Neuronal stem cell (in vitro differentiated cells): ENCODE measurements around the gene LRRC8E.

Experiments
- DNase-seq: peaks from one replicate; pipeline ENCODE4 v3.0.0-alpha.2; 2013; ENCODE audit warnings: low spot score
- H2AFZ ChIP-seq: one replicate; pipeline ENCODE4 v1.6.1; 2013; ENCODE audit warnings: mild to moderate bottlenecking, low read length, inconsistent platforms
- H2AK5ac ChIP-seq: 2 replicates; pipeline ENCODE4 v1.6.1; 2013; ENCODE audit warnings: low read depth, mild to moderate bottlenecking, inconsistent platforms, low read length, moderate library complexity, mixed read lengths
- H2BK120ac ChIP-seq: 2 replicates; pipeline ENCODE4 v1.6.1; 2013; ENCODE audit warnings: low read depth, mild to moderate bottlenecking, inconsistent platforms, low read length, moderate library complexity, mixed read lengths
- H2BK12ac ChIP-seq: one replicate; pipeline ENCODE4 v1.6.1; 2013; ENCODE audit warnings: low read length, inconsistent platforms
- H2BK15ac ChIP-seq: 2 replicates; pipeline ENCODE4 v1.6.1; 2013; ENCODE audit warnings: mild to moderate bottlenecking, low read length, inconsistent platforms, mixed read lengths
- H2BK5ac ChIP-seq: one replicate; pipeline ENCODE4 v1.6.1; 2013; ENCODE audit warnings: inconsistent platforms, mild to moderate bottlenecking, low read length, moderate library complexity
- H3K14ac ChIP-seq: one replicate; pipeline ENCODE4 v1.6.1; 2013; ENCODE audit warnings: low read length, inconsistent platforms
- H3K18ac ChIP-seq: 2 replicates; pipeline ENCODE4 v1.6.1; 2013; ENCODE audit warnings: low read length, inconsistent platforms
- H3K23ac ChIP-seq: 2 replicates; pipeline ENCODE4 v1.6.1; 2013; ENCODE audit warnings: low read depth, mild to moderate bottlenecking, mixed read lengths, low read length, inconsistent platforms; ENCODE audit not compliant: poor library complexity
- H3K27ac ChIP-seq: replicated peaks from 3 replicates; pipeline ENCODE4 v1.5.1; 2013; ENCODE audit warnings: low read length, inconsistent platforms
- H3K27me3 ChIP-seq, 3 experiments: 2 replicates each; pipeline ENCODE4 v1.6.1; 2013; ENCODE audit warnings: low read length in 3 of 3, mild to moderate bottlenecking in 2 of 3, inconsistent platforms in 1 of 3, low read depth in 1 of 3, mixed read lengths in 1 of 3, moderate library complexity in 1 of 3; ENCODE audit not compliant: control insufficient read depth in 3 of 3, insufficient read depth in 3 of 3
- H3K36me3 ChIP-seq, 2 donors: replicated peaks in 1 of 2; 2 replicates each; pipeline ENCODE4 v1.6.1; 2013; ENCODE audit warnings: low read length in 2 of 2; ENCODE audit not compliant: control insufficient read depth in 2 of 2, insufficient read depth in 2 of 2
- H3K4ac ChIP-seq: 2 replicates; pipeline ENCODE4 v1.6.1; 2013; ENCODE audit warnings: inconsistent platforms, mild to moderate bottlenecking, low read length, moderate library complexity
- H3K4me1 ChIP-seq, 2 donors: 1 replicate in 1 of 2; 2 replicates in 1 of 2; pipeline ENCODE4 v1.6.1; 2013; ENCODE audit warnings: low read length in 2 of 2, low read depth in 1 of 2; ENCODE audit not compliant: control insufficient read depth in 2 of 2, insufficient read depth in 1 of 2
- H3K4me2 ChIP-seq: one replicate; pipeline ENCODE4 v1.6.1; 2013; ENCODE audit warnings: mild to moderate bottlenecking, low read length, inconsistent platforms; ENCODE audit not compliant: insufficient read depth, poor library complexity, severe bottlenecking
- H3K4me3 ChIP-seq, 2 donors: 2 replicates each; pipeline ENCODE4 v1.5.1; 2013; ENCODE audit warnings: low read length in 2 of 2, mild to moderate bottlenecking in 2 of 2, inconsistent platforms in 1 of 2, moderate library complexity in 1 of 2
- H3K79me1 ChIP-seq: one replicate; pipeline ENCODE4 v1.6.1; 2013; ENCODE audit warnings: low read depth, mild to moderate bottlenecking, inconsistent platforms, low read length, moderate library complexity
- H3K9ac ChIP-seq: one replicate; pipeline ENCODE4 v1.6.1; 2013; ENCODE audit warnings: mild to moderate bottlenecking, low read depth, low read length, inconsistent platforms; ENCODE audit not compliant: poor library complexity
- H3K9me3 ChIP-seq, 2 donors: replicated peaks in 1 of 2; 2 replicates each; pipeline versions ENCODE3 to v1.6.1; 2013; ENCODE audit warnings: low read length in 2 of 2, mild to moderate bottlenecking in 2 of 2, inconsistent platforms in 1 of 2, low read depth in 1 of 2, mixed read lengths in 1 of 2, moderate library complexity in 1 of 2; ENCODE audit not compliant: control insufficient read depth in 2 of 2, insufficient read depth in 1 of 2
- H4K8ac ChIP-seq: one replicate; pipeline ENCODE4 v1.6.1; 2013; ENCODE audit warnings: low read depth, mild to moderate bottlenecking, inconsistent platforms, low read length, moderate library complexity
- H4K91ac ChIP-seq: one replicate; pipeline ENCODE4 v1.6.1; 2013; ENCODE audit warnings: low read length, low read depth, mild to moderate bottlenecking, inconsistent platforms; ENCODE audit not compliant: poor library complexity
- WGBS, 2 donors: extraction: QIAGEN DNeasy Blood & Tissue Kit; methylation state at CpG; one replicate each; pipeline ENCODE4 v1.1.7; 2013; ENCODE audit warnings: missing lambda C conversion rate in 2 of 2, mixed read lengths in 1 of 2; ENCODE audit not compliant: insufficient read length in 2 of 2, insufficient replicate concordance in 1 of 2; ENCODE audit errors: extremely low coverage in 2 of 2; 5-methylcytosine and 5-hydroxymethylcytosine counted together

The LRRC8E gene

DNA sequence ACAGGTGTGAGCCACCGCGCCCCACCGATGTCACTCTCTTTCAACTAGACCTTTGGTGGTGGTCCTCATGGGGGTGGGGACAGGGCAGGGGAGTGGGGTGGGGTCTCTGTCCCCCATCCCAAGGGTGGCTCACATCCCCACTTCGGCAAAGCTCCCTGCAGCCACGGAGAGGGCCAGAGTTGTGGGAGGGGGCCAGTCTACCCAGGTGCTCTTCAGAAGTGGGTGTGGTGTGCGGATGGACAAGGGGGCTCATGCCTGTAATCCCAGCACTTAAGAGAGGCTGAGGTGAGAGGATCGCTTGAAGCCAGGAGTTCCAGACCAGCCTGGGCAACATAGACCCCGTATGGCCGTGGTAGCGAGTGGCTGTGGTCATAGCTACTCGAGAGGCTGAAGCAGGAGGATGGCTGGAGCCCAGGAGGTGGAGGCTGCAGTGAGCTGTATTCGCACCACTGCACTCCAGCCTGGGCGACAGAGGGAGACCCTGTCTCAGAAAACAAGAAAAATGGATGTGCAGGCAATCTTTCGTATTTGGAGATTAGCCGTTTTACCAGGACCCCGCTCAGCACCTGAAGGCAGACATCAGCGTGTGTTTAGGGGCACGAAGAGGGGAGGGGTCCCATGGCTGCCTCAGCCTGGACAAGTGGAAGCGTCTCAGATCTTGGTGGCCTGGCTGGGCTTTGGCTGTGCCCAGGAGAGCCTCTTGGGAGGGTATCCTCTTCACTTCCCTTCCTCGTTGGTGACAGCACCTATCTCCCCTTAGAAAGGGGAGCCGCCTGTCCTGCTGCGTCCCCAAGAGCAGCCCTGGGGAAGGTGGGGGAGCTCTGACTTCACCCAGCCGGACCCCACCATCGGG lies 27.2 kb downstream of the LRRC8E start:
- H2BK5ac ChIP-seq, result no peak overlapping the region
- peak overlapping the region; percentile 88 for H2AK5ac ChIP-seq
- peak overlapping the region; percentile 92 for H3K18ac ChIP-seq
- H3K4me1 ChIP-seq, result peaks cover 9 to 15% of the 10 kb centered on the region in 2 donors
- H3K9ac ChIP-seq, result peak overlapping the region; percentile 32
- H3K14ac ChIP-seq, result peak overlapping the region; percentile 21
- H4K91ac ChIP-seq, result no peak overlapping the region
- peak overlapping the region; percentile 91 for H2AFZ ChIP-seq
- no peaks in the 10 kb centered on the region for H3K9me3 ChIP-seq
- H3K79me1 ChIP-seq, result peaks cover 3% of the 10 kb centered on the region
- no peak overlapping the region for H2BK120ac ChIP-seq
- peaks cover 15 to 22% of the 10 kb centered on the region in 2 donors for H3K36me3 ChIP-seq
- H2BK12ac ChIP-seq, result peak overlapping the region; percentile 22
- H3K4me2 ChIP-seq, result peak overlapping the region; percentile 98
- peak overlapping the region; percentile 46 to 56 for H3K4me3 ChIP-seq
- no CpG with 5 or more reads among the region's 24 CpGs for WGBS, 2 donors
- H3K23ac ChIP-seq, result peak overlapping the region; percentile 80
- no peak overlapping the region for H4K8ac ChIP-seq
- H2BK15ac ChIP-seq, result no peak overlapping the region
- H3K27me3 ChIP-seq, result peaks cover 22 to 42% (median 22%) of the 10 kb centered on the region in 3 experiments
- no peak for DNase-seq
- H3K4ac ChIP-seq, result no peak overlapping the region
- H3K27ac ChIP-seq, result no peak overlapping the region

DNA sequence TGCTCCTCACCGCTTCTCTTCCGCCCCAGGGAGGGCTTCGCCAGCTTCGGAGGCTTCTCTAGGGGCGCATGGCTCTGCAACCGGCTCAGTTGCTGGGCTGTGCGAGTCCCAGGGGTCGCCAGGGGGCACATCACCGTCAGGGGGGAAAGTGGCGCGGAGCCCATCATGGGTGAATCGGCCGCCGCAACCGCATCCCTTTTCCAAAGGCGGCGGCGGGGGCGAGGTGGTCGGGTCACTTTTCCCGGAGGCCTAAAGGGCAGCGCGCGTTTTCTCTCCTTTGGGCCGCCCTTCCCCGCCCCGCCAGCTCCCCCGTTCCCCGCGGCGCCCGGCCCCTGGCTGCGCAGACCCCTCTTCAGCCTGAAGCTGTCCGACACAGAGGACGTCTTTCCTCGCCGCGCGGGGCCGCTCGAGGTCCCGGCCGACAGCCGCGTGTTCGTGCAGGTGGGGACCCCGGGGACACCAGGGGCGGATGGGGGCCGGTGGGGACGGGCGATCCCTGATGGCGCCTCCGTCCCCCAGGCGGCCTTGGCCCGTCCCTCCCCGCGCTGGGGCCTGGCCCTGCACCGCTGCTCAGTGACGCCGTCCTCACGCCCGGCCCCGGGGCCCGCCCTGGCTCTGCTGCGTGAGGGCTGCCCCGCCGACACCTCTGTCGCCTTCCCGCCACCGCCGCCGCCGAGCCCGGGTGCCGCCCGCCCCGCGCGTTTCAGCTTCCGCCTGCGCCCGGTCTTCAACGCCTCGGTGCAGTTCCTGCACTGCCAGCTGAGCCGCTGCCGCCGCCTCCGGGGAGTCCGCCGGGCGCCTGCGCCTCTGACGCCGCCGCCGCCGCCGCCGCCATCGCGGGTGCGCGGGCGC lies 28.0 kb downstream of the LRRC8E start:
- Histone ChIP-seq H2BK12ac (peak overlapping the region; percentile 22), H3K4me2 (peak overlapping the region; percentile 98), H3K27ac (no peak overlapping the region), H4K91ac (no peak overlapping the region), H3K9me3 (no peaks in the 10 kb centered on the region), H2BK5ac (no peak overlapping the region), H3K9ac (peak overlapping the region; percentile 77), H2BK15ac (peak overlapping the region; percentile 67), H3K36me3 (peaks cover 11 to 15% of the 10 kb centered on the region in 2 donors), H3K14ac (peak overlapping the region; percentile 56), H2AK5ac (peak overlapping the region; percentile 88), H3K4ac (no peak overlapping the region), H3K23ac (peak overlapping the region; percentile 80), H2AFZ (peak overlapping the region; percentile 91), H3K4me1 (peaks cover 13 to 20% of the 10 kb centered on the region in 2 donors), H3K4me3 (peak overlapping the region; percentile 46 to 74), H4K8ac (no peak overlapping the region), H3K18ac (peak overlapping the region; percentile 92), H3K27me3 (peaks cover 22 to 42% (median 22%) of the 10 kb centered on the region in 3 experiments), H2BK120ac (no peak overlapping the region), H3K79me1 (peaks cover 2% of the 10 kb centered on the region)
- DNase-seq, result no peak
- WGBS, 2 donors, result no CpG with 5 or more reads among the region's 104 CpGs

DNA sequence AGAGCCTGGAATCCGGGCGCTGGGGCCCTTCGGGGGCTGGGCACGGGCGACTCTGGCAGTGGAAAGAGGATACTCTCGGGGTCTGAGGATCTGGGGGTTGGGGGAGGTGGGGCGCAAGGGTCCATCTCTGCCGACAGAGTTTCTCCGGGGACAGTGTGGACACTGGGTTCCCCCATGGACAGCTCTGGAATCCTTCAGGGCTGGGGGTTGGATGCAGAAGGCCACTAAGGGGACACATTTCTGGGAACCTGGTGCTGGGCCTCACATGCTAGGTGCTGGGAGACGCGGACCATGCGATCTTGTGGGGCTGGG lies 28.6 kb downstream of the LRRC8E start:
- Histone ChIP-seq H4K91ac (no peak overlapping the region), H3K36me3 (peaks cover 10 to 14% of the 10 kb centered on the region in 2 donors), H2AK5ac (peak overlapping the region; percentile 88), H3K18ac (peak overlapping the region; percentile 95), H3K27me3 (peaks cover 22 to 42% (median 22%) of the 10 kb centered on the region in 3 experiments), H3K9ac (peak overlapping the region; percentile 95), H4K8ac (no peak overlapping the region), H2BK12ac (no peak overlapping the region), H2BK15ac (peak overlapping the region; percentile 78), H3K4me1 (peaks cover 18 to 25% of the 10 kb centered on the region in 2 donors), H2BK5ac (peak overlapping the region; percentile 48), H3K4me3 (peak overlapping the region; percentile 46 to 74), H3K4ac (no peak overlapping the region), H3K79me1 (peaks cover 2% of the 10 kb centered on the region), H3K9me3 (no peaks in the 10 kb centered on the region), H2BK120ac (no peak overlapping the region), H3K27ac (no peak overlapping the region), H3K4me2 (peak overlapping the region; percentile 98), H2AFZ (peak overlapping the region; percentile 91), H3K14ac (no peak overlapping the region), H3K23ac (peak overlapping the region; percentile 85)
- WGBS, 2 donors, result no CpG with 5 or more reads among the region's 12 CpGs
- no peak for DNase-seq
